ENCODE results near the gene RAB37. TPM values are rescaled to one million over a fixed set of nuclear protein-coding genes. Genes with fewer than 3 reads are reported as not detected.
A peak's percentile ranks its signal among the peaks of the same experiment; 100 is the strongest.

Gene RAB37
- total and polyA plus RNA-seq, 2 of the 13 experiments (the other 11 are each of a cell fraction or from before 2014, with no cell fraction given): 0.91 to 3.7 TPM

- TF ChIP-seq IKZF1 (IDR thresholded peaks at IDR 0.05) (no peak), YEATS2 (CRISPR knock-in tag; IDR thresholded peaks at IDR 0.05; ENCODE audit: borderline replicate concordance) (no peak), ZNF446 (CRISPR knock-in tag; IDR thresholded peaks at IDR 0.05) (no peak), ZNF280B (CRISPR knock-in tag; IDR thresholded peaks at IDR 0.05; ENCODE audit: borderline replicate concordance) (no peak), ZNF451 (CRISPR knock-in tag; IDR thresholded peaks at IDR 0.05) (no peak), ZNF337 (CRISPR knock-in tag; IDR thresholded peaks at IDR 0.05; ENCODE audit: borderline replicate concordance, low read depth) (no peak), NR2F1 (CRISPR knock-in tag; IDR thresholded peaks at IDR 0.05) (no peak), ZNF619 (CRISPR knock-in tag; IDR thresholded peaks at IDR 0.05) (0 out of 2 replicates have a peak, but pooled peaks have one; percentile 37), REXO4 (CRISPR knock-in tag; IDR thresholded peaks at IDR 0.05; ENCODE audit: borderline replicate concordance) (no peak), HNF4A (CRISPR knock-in tag; IDR thresholded peaks at IDR 0.05) (0 out of 2 replicates have a peak, but pooled peaks have one; percentile 6), POLR2A (IDR thresholded peaks at IDR 0.05; ENCODE audit: insufficient read depth in 1 of 2, low read depth in 2 of 2, low read length in 2 of 2) (peak in 1 of 2 experiments; percentile 35; a peak in 1 of 4 replicates), ZC3H4 (CRISPR knock-in tag; IDR thresholded peaks at IDR 0.05; ENCODE audit: borderline replicate concordance) (no peak), POLR2AphosphoS5 (IDR thresholded peaks at IDR 0.05; ENCODE audit: low read depth, low read length) (peak; percentile 21; the same call in 1 of the 2 replicates), ZBTB33 (CRISPR knock-in tag; IDR thresholded peaks at IDR 0.05) (peak; percentile 69; the same call in 1 of the 2 replicates), ZNF263 (CRISPR knock-in tag; IDR thresholded peaks at IDR 0.05) (no peak), AGO1 (IDR thresholded peaks at IDR 0.05; ENCODE audit: low read depth, low read length, poor library complexity, severe bottlenecking) (peak; percentile 27), SOX13 (IDR thresholded peaks at IDR 0.05) (no peak), SOX13 (CRISPR knock-in tag; conservative IDR thresholded peaks at IDR 0.05 in 1 of 2, IDR thresholded peaks at IDR 0.05 in 1 of 2) (no peak), KMT2B (CRISPR knock-in tag; IDR thresholded peaks at IDR 0.05) (no peak), ZIK1 (CRISPR knock-in tag; IDR thresholded peaks at IDR 0.05; ENCODE audit: borderline replicate concordance, low read depth) (no peak), SOX6 (IDR thresholded peaks at IDR 0.05) (no peak), SOX6 (CRISPR knock-in tag; IDR thresholded peaks at IDR 0.05) (no peak), TCF12 (IDR thresholded peaks at IDR 0.05) (no peak), TCF12 (CRISPR knock-in tag; IDR thresholded peaks at IDR 0.05) (no peak), ZBTB3 (CRISPR knock-in tag; IDR thresholded peaks at IDR 0.05; ENCODE audit: borderline replicate concordance, low read depth) (no peak)
Observed at GRCh38 chr17:74772053-74772452, 35.0 kb downstream of the RAB37 start (continued).

Measured in HepG2 (cell line).